Thyroid gland (tissue), 4 donors: ENCODE results near the gene TBXAS1. TPM values are rescaled to one million over a fixed set of nuclear protein-coding genes. Genes with fewer than 3 reads are reported as not detected.
A peak's percentile ranks its signal among the peaks of the same experiment; 100 is the strongest.

ENCODE experiments used
- DNase-seq, 2 donors: peaks; one replicate each; pipeline ENCODE4 v3.0.0-alpha.2; 2019
- H3K27ac ChIP-seq, 3 donors: fragments of 200-600 bp; sonication (generic); 1 replicate in 2 of 3; 2 replicates in 1 of 3; pipeline ENCODE4 v1.5.1; 2016 to 2019; ENCODE audit warnings: mild to moderate bottlenecking in 1 of 3, moderate library complexity in 1 of 3
- H3K27me3 ChIP-seq: fragments of 200-600 bp; sonication (generic); one replicate; pipeline ENCODE4 v1.5.1; 2019
- H3K36me3 ChIP-seq, 2 donors: fragments of 200-600 bp; sonication (generic); one replicate each; pipeline ENCODE4 v1.5.1; 2016 to 2019
- H3K4me1 ChIP-seq, 2 donors: fragments of 200-600 bp; sonication (generic); one replicate each; pipeline ENCODE4 v1.5.1; 2017 to 2019
- H3K4me3 ChIP-seq, 3 donors: fragments of 200-600 bp; sonication (generic); replicated peaks in 1 of 3; 1 replicate in 2 of 3; 2 replicates in 1 of 3; pipeline ENCODE4 v1.5.1; 2016; ENCODE audit warnings: mild to moderate bottlenecking in 1 of 3
- H3K9me3 ChIP-seq: fragments of 200-600 bp; sonication (generic); one replicate; pipeline ENCODE4 v1.5.1; 2017
- POLR2A ChIP-seq, 2 donors: fragments of 450-650 bp; IDR thresholded peaks; one replicate each; pipeline ENCODE4 v1.6.1; 2017; ENCODE audit warnings: antibody characterized with exemption in 2 of 2, mild to moderate bottlenecking in 2 of 2, moderate library complexity in 1 of 2
- WGBS, 2 donors: methylation state at CpG; one replicate each; pipeline ENCODE4 v1.1.5; 2017; 5-methylcytosine and 5-hydroxymethylcytosine counted together
- intact Hi-C: fragments of 100-400 bp; cut with DNase I; formaldehyde crosslinking; loops from one replicate; pipeline ENCODE4 v1.15.1; 2023
- total RNA-seq, 4 donors: library from RNA; depleted of rRNA; stranded (reverse); fragments of >200 nt; gene quantifications; one replicate each; pipeline ENCODE4 v1.2.3, GENCODE V29; 2016
- TF ChIP-seq, protein P1 (sequence below), 6 experiments: fragments of 200-600 bp in 3 of 6; fragments of 450-650 bp in 3 of 6; sonication (generic) in 3 of 6; IDR thresholded peaks; one replicate each; pipeline ENCODE4 v1.5.1; 2016 to 2019; ENCODE audit warnings: antibody characterized with exemption in 6 of 6, mild to moderate bottlenecking in 2 of 6, inconsistent platforms in 1 of 6, moderate library complexity in 1 of 6

The TBXAS1 gene
- total RNA-seq, 4 donors from 2014 or later: 5.1 to 13.2 (median 8.7) TPM

DNA sequence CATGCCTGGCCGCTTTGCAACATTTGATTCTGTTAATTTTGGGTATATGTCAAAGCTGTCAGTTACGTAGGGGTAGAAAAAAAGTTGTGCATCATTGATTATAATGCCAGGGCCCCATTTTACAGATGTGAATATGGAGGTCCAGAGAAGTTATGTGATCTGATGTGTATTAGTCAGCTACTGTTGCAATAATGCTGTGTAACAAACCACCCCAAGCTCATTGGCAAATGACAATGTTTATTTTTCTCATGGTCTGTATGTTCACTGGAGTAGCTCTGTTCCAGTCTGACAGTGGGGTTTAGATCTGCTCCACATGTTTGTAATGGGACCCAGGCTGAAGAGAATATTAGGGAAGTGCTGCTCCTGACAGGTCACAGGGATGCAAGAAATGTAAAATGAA lies 19.2 kb downstream of the TBXAS1 start:
- intact Hi-C loops: no loop called here
- DNase-seq: no peak
- H3K36me3 ChIP-seq: no peaks in the 10 kb centered on the region
- H3K27me3 ChIP-seq: no peaks in the 10 kb centered on the region
- H3K4me3 ChIP-seq: no peak overlapping the region
- TF ChIP-seq POLR2A (IDR thresholded peaks at IDR 0.05): no peak
- TF ChIP-seq, protein P1, sequence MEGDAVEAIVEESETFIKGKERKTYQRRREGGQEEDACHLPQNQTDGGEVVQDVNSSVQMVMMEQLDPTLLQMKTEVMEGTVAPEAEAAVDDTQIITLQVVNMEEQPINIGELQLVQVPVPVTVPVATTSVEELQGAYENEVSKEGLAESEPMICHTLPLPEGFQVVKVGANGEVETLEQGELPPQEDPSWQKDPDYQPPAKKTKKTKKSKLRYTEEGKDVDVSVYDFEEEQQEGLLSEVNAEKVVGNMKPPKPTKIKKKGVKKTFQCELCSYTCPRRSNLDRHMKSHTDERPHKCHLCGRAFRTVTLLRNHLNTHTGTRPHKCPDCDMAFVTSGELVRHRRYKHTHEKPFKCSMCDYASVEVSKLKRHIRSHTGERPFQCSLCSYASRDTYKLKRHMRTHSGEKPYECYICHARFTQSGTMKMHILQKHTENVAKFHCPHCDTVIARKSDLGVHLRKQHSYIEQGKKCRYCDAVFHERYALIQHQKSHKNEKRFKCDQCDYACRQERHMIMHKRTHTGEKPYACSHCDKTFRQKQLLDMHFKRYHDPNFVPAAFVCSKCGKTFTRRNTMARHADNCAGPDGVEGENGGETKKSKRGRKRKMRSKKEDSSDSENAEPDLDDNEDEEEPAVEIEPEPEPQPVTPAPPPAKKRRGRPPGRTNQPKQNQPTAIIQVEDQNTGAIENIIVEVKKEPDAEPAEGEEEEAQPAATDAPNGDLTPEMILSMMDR (IDR thresholded peaks at IDR 0.05): no peak
- H3K27ac ChIP-seq: no peak overlapping the region
- no peaks in the 10 kb centered on the region for H3K4me1 ChIP-seq
- H3K9me3 ChIP-seq: no peaks in the 10 kb centered on the region
- 94 to 97% methylated on average over 2 of the region's 2 CpGs for WGBS, 2 donors

DNA sequence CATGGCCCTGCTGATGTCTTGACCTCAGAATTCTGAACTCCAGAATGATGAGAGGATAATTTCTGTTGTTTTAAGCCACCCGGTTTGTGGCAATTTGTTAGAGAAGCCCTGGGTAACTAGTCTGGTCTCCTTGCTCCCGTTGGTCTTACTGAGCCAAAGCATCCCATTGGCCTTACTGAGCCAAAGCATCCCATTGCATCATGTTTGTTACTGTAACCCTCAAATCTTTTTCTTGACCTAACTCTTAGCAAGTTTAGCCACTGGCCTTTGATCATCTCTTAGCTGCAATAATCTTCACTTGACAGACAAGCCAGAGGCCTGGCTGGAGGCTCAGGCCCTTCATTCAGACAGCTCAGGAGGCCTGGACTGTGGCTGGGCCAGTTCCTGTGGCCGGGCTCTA lies 21.8 kb downstream of the TBXAS1 start:
- no peaks in the 10 kb centered on the region for H3K4me1 ChIP-seq
- TF ChIP-seq POLR2A (IDR thresholded peaks at IDR 0.05): no peak
- TF ChIP-seq, protein P1 (IDR thresholded peaks at IDR 0.05): no peak

DNA sequence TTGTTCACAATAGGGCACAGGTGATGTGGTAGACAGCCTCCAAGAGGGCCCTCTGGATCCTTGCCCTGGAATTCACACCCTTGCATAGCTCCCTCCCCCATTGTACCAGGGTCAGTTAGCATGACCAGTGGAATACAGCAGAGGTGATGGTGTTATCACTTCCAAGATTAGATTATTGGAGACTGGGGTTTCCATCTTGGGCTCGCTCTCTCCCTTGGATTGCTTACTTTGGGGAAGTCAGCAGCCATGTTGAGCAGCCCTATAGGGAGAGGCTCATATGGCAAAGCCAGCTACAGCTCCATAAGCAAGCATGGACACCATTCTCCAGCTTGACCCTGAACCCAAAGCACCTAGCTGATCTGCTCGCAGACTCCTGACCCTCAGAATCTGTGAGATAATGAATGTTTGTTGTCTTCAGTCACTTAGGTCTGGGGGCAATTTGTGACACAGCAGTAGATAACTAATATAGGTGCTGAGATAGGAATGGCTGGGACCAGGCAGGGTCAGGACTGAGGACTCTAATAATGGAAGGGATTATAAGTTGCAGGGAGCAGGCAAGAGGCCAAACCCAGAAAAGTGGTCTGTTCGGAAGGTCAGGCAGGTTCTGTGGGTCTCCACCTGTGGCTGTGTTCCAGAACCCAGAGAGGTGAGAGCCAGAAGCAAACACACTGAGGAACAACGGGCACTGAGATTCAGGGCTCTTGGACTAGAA lies 22.9 kb downstream of the TBXAS1 start:
- Histone ChIP-seq H3K9me3 (no peaks in the 10 kb centered on the region), H3K36me3 (no peaks in the 10 kb centered on the region), H3K4me1 (no peaks in the 10 kb centered on the region), H3K27ac (no peak overlapping the region), H3K4me3 (no peak overlapping the region), H3K27me3 (no peaks in the 10 kb centered on the region)
- intact Hi-C loops: no loop called here
- 92 to 96% methylated on average over 3 to 4 of the region's 4 CpGs for WGBS, 2 donors
- DNase-seq: peak; percentile 20 to 29
- no peak for TF ChIP-seq POLR2A (IDR thresholded peaks at IDR 0.05)

More for the DNA sequence above, 21.8 kb downstream of the TBXAS1 start:
- Histone ChIP-seq H3K36me3 (no peaks in the 10 kb centered on the region), H3K4me3 (no peak overlapping the region), H3K27me3 (no peaks in the 10 kb centered on the region), H3K27ac (no peak overlapping the region), H3K9me3 (no peaks in the 10 kb centered on the region)
- 86 to 93% methylated on average over 3 of the region's 3 CpGs for WGBS, 2 donors
- intact Hi-C loops: no loop called here
- no peak for DNase-seq

DNA sequence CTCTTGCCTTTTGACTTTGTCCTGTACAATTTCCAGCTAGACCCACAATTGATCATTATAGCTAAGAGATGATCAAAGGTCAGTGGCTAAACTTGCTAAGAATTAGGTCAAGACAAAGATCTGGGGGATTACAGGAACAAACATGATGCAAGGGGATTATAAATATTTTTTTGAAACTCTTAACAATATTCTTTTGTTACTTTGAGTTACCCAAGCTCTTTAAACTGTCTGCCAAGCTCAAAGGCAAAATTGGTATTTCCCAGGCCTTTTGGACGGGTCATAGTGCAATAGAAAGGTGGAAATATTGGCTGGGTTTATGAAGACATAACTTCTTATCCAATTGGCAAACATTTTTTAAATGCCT lies 23.4 kb downstream of the TBXAS1 start:
- Histone ChIP-seq H3K9me3 (no peaks in the 10 kb centered on the region), H3K36me3 (no peaks in the 10 kb centered on the region), H3K27me3 (no peaks in the 10 kb centered on the region), H3K4me3 (no peak overlapping the region), H3K4me1 (no peaks in the 10 kb centered on the region), H3K27ac (no peak overlapping the region)
- no peak for TF ChIP-seq POLR2A (IDR thresholded peaks at IDR 0.05)
- TF ChIP-seq, protein P1 (IDR thresholded peaks at IDR 0.05): no peak
- DNase-seq: no peak
- intact Hi-C loops: no loop called here
- 86 to 100% methylated on average over 1 of the region's 1 CpG for WGBS, 2 donors

DNA sequence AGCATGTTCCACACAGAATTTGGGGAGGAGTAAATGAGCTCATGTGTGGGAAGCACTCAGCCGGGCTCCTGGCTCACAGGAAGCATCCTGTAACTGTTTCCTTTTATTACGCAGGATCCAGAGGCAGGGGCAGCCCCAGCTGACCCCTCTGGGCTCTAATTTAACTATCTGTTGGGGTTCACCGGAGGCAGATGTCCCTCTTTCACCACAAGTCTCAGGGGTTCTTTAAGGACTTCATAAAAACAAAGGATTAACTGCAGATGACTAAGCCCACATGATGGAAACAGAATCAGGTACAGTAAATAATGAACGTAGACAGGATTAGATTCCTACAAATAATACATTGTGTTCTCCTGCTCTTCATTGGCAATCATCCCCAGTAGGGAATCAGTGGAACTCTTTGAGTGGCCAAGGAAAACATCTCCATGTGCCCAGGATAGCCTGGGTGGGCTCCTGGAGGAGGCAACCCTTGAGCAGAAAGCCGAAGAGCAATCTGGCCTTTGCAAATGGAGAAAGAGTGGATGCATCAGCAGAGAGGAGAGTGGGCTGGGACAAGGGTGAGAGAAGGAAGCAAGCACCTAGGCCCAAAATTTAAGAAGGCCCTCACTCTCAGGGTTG lies 24.6 kb downstream of the TBXAS1 start:
- WGBS, 2 donors: 75 to 76% methylated on average over 5 of the region's 5 CpGs
- DNase-seq: no peak
- no peak for TF ChIP-seq POLR2A (IDR thresholded peaks at IDR 0.05)
- TF ChIP-seq, protein P1 (IDR thresholded peaks at IDR 0.05): no peak
- H3K9me3 ChIP-seq: no peaks in the 10 kb centered on the region
- H3K36me3 ChIP-seq: no peaks in the 10 kb centered on the region
- no peaks in the 10 kb centered on the region for H3K27me3 ChIP-seq
- no peaks in the 10 kb centered on the region for H3K4me1 ChIP-seq
- H3K4me3 ChIP-seq: no peak overlapping the region
- peak overlapping the region in 1 of 3 donors; percentile 26 for H3K27ac ChIP-seq
- intact Hi-C loops: no loop called here
